Stimulated activated CD8-positive, alpha-beta memory T cell treated with anti-CD3 and anti-CD28 coated beads, Interleukin-15, amount 100 ng/mL, for 48 hours (primary cell): ENCODE measurements around the gene TRIM28.
"Not testable (repeated sequence)": the region's sequence is repeated elsewhere in the genome, so short reads cannot be mapped to it uniquely, and the experiment has no call there.

Source experiments
- DNase-seq, 2 donors: peaks; one replicate each; pipeline ENCODE4 v3.0.0-alpha.2; 2020; ENCODE audit warnings: low read depth in 2 of 2

Gene TRIM28

DNA sequence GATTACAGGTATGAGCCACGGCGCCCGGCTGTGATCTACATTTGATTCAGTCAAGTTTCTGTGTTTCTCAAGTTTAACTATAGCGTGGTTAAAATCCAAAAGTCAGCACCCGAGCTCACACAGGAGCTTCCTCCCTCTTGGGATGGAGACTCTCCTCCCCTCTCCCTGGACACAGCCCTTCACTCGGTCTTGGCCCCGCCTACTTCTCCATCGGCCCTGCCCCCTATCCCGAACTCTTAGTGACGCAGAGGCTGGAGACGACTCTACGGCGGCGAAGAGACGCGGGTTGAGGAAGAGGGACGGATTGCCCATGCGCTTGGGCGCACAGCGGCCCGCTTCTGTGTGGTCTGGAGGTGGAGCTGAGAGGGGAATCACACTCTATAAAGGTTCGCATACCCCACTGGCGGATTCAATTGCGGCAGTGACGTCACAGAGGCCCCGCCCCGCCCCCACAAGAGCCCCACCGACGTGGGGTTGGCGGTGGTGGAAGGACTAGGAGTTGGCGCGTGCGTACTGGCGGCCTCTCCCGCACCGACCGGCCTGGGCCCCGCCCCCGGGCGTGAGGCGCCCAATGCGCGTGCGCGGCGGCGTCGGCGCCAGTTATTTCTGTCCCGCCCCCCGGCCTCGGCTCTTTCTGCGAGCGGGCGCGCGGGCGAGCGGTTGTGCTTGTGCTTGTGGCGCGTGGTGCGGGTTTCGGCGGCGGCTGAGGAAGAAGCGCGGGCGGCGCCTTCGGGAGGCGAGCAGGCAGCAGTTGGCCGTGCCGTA lies at the start of gene TRIM28:
TRIM28 (plus strand) TSS at position 239 of the 765 bp plus-strand sequence. CDS start 694 bp downstream, outside the sequence.
- peak; percentile 100 for DNase-seq

DNA sequence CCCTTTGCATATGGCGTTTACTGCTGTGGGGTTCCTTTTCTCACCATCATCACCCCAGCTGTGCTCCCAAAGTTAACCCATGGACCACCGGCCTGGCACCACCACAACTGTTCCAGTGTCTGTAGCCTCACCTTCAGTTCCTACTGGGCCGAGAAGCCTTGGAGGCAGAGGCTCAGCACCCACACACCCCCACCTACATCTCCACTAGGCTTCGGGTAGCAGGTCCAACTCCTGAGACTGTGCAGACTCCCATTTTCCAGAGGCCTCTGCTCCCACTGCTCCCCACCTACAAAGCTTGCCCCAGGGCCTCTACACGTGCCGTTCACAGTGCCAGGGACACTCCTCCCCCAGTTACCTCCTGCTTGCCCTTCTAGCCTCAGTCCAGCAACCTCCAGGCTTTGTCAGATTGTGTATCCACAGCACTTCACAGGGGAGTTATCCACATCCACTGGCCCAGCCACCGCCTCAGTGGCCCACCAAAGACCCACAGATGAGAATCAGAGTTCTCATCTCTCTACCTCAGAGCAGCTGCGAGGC lies 46.2 kb upstream of the TRIM28 start:
- DNase-seq = no peak

DNA sequence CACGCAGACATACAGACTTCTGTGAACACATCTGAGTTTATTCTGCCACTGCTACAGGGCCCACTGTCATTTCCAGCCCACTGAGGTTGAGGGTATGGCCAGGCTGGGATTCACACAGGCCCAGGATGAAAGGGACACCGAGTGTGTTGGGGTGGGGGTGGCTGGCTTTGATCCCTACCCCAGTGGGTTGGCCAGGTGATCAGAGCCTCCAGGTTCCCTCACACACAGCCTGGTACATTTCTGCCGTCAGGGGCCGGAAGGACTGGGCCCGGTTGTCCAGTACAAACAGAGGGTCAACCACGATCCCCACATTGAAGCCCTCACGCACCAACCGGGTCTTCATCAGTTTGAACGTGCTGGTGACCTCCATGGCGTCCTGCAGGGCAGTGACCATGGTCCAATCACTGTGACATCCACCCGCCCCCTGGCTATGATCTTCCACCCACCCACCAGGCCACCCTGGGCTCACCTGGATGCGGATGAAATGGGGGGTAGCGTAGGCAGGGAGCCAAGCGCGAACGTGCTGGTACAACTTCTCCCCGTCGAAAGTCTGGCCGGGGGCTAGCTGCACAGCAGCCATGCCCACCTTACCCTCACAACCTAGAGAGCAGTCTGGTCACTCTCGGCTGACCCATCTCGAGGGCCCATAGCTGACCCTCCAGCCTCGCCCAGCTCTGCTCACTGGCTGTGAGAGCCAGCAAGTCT lies 45.4 kb upstream of the TRIM28 start:
- DNase-seq = no peak

DNA sequence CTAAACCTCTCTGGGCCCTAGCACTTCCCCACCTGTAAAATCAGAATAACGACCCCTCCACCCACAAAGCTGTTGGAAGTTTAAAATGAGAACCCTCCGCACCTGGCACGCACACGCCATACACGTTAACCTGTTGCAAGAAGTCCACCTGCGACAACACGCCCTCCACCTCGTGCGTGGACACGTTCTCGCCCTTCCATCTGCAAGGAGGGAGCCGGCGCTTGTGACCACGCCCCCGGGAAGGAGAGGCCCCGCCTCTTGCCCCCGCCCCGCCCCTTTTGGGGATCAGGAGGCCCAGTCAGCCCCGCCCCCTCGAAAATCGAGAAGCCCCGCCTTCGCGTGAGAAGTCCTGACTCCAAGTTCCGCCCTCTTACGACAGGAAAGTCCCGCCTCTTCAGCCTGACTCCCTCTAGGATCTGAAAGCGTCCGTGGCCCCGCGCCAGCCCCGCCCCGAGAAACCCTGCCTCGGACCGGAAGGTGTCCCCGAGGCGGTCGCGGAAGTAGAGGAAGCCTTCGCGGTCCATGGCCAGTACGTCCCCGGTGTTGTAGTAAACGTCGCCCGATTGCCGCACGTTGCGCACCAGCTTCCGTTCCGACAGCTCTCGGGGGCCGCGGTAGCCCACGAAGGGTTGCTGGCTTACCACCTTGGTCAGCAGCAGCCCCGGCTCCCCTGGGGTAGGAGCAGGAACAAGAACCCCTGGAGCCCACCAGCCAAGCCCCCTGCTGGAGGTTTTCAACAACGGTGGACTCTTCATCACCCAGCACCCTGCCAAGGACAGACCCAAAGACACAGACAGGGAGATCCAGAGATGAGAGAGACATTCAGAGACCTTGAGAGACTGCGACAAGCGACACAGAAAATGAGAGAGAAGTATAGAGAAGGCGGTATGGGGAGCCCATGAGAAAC lies 44.6 kb upstream of the TRIM28 start:
- peak; percentile 98 to 99 for DNase-seq

DNA sequence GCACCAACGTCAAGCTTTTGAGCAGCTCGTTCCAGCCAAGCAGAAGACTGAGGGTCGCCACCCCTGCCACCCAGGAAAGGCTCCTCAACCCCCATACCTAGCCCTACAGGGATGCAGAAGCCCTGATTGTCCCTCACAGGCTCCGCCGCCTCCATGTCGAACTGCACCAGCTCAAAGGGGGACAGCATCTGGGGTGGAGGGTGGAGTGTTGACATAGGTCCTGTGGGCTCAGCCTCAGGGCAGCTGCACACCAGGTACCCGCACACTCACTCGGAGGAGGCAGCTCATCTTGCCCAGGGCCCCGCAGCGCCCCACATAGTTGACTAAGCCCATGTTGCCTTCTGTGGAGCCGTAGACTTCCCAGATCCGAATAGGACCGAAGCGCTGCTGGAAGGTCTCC lies 43.6 kb upstream of the TRIM28 start:
- no peak for DNase-seq

DNA sequence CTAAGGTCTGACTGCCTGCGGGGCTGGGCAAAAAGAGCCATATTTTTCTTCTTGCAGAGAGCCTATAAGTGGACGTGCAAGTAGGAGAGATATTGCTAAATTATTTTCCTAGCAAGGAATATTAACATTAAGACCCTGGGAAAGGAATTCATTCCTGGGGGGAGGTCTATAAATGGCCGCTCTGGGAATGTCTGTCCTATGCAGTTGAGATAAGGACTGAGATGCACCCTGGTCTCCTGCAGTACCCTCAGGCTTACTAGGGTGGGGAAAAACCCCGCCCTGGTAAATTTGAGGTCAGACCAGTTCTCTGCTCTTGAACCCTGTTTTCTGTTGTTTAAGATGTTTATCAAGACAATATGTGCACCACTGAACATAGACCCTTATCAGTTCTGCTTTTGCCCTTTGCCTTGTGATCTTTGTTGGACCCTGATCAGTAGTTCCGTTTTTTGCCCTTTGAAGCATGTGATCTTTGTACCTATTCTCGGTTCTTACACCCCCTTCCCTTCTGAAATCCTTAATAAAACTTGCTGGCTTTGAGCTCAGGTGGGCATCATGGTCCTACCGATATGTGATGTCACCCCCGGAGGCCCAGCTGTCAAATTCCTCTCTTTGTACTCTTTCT lies 36.2 kb upstream of the TRIM28 start:
- not testable (repeated sequence) for DNase-seq

DNA sequence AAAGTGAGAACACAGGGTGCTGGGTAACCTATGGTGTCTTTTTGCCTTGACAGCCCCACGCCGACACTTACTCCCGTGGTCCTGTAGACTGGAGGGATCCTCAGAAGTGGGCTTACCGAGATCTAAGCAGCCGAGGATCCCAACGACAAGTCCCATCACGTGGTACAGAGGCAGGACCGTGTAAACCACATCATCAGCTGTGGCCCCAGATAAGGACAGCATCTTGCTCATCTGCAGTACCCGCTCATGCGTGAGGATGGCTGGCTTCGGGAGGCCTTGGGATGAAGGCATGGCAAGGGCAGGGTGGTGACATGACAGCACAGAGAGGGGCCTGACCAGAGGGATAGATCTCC lies 34.2 kb upstream of the TRIM28 start:
- no peak for DNase-seq

DNA sequence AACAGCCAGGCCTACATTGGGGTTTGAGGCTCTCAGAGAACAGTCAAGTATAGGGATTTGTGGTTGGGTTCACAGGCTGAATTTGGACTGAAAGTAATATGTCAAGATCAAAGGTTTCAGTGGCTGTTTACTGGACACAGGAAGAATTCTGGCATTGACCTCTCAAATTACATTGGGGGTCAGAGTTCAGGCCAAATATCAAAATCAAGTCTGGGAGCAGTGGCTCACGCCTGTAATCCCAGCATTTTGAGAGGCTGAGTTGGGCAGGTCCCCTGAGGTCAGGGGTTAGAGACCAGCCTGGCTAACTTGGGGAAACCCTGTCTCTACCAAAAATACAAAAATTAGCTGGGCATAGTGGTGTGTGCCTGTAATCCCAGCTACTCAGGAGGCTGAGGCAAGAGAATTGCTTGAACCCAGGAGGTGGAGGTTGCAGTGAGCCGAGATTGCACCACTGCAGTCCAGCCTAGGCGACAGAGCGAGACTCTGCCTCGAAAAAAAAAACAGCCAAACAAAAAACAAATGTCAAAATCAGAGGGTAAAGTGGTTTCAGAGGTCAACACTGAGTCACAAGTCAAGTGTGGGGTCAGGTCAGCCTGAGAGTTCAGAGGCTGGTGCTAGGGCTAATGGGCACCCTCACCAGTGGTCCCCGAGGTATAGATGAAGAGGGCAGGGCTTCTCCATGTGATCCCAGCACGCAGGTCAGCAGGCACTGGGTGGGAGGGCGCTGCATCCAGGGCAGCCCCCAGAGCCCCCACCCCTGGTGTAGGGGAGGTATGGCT lies 33.6 kb upstream of the TRIM28 start:
- DNase-seq = no peak

DNA sequence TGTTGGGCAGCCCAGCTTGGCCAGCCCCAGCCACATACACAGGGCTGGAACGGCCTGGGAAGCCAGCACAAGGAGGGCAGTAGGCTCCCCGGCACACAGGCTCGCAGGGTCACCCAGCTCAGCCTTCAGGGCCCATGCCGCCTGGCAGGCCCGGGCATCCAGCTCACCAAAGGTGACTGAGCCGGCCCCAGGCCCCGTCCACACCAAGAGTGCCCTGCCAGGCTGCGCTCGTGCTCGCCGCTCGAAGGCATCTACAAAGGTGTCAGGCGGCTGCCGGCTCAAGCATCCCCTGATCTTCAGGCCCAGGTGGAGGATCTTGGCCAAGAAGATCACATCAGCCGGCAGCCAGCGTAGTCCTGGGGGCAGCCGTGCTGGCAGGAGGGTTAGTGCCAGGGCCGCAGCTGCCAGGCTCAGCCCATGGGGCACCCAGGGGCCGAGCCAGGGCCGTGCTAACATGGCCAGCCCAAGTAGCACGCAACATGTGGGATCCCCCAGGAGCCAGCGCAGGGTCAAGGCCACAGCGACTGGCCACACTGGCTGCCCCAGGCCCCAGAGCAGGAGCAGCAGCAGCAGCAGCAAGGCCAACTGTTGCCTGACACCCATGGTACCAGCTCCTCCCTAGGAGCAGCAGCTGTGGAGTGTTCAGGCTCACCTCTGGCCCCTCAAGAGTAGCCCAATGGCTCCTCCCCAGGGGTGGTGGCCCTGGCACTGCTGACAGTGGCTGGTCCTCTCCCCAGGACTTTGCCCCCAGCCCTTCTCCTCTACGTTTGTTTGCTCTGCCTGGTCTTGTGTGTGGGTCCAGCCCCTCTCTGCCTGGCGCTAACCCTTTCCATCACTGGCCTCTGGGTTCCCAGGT lies 32.3 kb upstream of the TRIM28 start, which contains the start of gene SLC27A5:
SLC27A5 (minus strand) TSS at position 640 of the 856 bp plus-strand sequence; CDS start at position 603, 37 bp downstream.
- no peak for DNase-seq

DNA sequence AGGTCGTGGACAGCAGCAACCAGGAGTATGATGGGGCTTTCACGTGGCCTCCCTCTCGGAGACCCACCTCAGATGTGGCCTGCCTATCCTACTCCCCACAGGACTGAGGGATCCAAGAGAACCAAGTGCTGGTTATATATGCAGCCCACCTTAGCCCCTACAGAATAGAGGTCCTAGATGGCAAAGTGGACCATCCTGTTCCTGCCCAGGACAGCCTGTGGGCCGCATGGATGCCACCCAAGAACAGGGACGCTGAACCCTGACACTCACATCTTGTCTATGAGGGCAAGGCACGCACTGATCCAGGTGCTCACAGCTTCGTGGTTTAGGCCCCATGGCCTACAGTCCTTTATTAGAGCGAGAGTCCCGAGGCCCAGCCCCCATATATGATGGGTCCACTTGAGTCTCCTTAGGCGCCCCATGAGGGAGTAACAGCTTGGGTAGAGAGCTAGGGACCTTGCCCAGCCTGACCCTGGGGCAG lies 30.6 kb upstream of the TRIM28 start:
- DNase-seq = no peak

DNA sequence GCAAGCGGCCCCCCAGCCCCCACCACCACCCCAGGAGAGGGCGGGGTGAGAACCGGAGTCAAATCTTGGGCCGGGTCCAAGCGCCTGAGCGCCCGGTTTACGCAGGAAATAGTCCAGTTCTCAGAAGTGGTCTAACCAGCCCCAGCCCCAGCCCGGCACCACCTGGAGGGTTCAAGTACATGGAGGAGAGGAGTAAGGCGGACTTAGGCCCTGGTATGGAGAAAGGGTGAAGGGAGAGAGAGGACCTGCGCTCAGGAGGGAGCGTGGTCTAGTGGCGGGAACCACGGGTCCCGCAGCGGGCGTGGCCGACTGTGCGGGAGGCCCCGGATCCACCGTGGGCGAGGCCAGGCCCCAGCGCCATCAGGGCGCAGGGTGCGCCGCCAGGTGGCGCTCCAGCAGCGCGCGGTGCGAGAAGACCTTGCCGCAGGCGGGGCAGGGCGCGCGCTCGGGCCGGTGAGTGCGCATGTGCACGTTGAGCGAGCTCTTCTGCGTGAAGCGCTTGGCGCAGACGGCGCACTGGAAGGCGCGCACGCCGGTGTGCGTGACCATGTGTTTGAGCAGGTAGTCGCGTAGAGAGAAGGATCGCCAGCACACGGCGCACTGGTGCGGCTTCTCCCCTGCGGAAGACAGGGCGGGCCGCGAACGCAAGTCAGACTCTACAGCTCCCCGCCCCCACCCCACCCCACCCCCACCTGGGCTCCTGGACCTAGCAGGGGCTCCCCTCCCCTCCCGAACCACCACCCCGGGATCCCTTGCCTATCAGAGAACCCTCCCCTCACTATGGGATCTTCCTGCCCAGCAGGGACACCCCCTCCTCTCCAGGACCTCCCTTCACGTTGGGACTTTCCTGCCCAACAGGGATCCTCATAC lies 29.9 kb upstream of the TRIM28 start:
- peak; percentile 96 to 97 for DNase-seq

DNA sequence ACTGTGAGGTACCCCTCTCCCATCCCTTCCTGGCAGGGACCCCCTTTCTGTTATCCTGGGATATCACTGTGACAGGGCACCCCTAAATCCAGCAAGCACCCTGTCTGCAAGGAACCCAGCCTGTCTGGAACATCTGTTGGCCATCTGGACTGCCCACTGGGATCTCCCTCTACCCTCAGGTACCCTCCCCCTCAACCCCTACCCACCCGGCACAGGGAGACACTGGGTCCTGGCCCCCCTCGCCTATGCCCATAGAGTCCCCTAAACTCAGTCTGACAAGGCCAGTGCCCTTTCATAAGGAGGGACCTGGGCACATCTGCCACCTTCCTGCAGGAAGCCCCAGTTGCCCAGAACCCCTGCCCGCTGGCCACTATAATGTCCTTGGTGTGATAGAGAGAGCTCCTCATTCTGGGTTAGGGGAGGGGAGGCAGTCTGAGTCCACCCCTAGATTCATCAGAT lies 29.3 kb upstream of the TRIM28 start:
- no peak for DNase-seq

DNA sequence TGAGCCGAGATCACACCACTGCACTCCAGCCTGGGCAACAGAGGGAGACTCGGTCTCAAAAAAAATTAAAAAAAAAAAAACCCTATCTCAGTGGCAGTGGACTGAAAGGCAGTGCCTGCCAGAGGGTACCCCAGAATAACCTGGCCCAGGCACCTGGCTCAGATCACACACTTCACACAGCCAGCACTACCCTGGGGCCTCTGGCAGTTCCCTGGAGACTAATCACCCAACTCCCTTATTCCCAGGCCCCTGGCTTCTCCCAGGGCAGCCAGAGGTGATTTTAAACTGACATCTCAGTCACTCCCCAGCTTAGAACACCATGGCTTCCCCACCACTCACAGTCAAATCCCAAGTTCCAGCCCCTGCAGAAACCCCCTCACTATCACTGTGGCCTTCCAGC lies 28.6 kb upstream of the TRIM28 start:
- DNase-seq = no peak

DNA sequence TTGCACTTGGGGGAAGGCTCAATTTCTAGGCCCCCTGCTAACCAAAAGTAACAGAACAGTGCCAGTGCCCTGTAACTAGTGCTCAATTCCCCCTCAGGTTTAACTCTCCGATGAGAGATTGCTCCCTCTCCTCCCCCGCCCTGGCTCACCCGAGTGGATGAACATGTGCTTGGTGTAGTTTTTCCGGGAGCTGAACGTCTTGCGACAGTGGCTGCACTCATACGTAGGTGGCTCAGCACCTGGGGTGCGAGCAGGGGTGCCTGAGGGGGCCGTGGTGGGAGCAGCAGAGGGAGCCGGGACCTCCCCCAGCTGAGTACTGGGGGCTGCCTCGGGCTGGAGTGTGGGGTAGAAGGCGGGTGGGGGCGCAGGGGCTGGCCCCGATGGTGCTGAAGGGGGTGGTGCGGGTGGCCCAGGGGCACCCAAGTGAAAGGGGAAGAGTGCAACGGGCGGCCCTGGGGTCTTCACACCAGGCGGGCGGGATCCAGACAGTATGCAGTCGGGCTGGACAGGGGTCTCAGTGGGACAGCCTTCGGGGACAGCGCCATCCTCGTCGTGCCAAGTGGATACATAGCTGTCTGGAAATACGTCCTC lies 27.5 kb upstream of the TRIM28 start:
- no peak for DNase-seq

DNA sequence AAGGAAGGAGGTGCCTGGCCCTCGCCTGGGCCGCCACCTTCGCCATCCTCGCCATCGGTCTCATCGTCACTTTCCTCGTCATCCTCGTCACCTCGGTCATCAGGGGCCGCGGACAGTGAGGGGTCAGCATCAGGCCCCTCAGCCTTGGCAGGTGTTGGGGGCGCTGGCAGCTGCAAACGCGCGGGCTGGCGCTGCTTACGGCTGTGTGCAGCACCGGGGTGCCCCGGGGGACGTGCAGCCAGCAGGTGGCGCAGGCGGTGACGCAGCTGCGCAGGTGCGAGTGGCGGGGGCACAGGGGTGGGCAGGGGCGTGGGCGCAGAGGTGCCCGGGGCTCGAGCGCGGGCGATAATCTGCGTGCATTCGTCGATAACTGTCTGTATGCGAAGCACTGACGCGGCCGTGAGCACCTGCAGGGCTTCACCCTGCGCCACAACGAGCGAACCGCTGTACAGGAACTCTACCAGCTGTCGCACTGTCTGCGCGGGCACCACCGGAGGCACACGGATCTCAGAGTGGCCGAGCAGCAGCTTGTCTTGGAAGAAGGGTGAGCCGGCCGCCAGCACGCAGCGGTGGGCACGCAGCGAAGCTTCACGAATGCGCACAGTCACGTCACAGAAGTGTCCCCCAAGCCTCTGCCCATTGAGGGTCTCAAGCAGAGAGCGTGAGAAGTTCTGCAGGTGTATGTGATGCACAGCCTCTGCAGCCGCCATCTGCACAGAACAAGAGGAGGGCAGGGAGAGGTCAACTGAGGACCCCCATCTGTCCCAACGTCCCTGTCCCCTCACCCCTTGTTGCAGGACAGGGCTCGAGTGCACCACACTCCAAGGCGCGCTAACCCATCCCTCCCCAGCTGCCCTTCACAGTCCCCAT lies 26.7 kb upstream of the TRIM28 start:
- DNase-seq = no peak

DNA sequence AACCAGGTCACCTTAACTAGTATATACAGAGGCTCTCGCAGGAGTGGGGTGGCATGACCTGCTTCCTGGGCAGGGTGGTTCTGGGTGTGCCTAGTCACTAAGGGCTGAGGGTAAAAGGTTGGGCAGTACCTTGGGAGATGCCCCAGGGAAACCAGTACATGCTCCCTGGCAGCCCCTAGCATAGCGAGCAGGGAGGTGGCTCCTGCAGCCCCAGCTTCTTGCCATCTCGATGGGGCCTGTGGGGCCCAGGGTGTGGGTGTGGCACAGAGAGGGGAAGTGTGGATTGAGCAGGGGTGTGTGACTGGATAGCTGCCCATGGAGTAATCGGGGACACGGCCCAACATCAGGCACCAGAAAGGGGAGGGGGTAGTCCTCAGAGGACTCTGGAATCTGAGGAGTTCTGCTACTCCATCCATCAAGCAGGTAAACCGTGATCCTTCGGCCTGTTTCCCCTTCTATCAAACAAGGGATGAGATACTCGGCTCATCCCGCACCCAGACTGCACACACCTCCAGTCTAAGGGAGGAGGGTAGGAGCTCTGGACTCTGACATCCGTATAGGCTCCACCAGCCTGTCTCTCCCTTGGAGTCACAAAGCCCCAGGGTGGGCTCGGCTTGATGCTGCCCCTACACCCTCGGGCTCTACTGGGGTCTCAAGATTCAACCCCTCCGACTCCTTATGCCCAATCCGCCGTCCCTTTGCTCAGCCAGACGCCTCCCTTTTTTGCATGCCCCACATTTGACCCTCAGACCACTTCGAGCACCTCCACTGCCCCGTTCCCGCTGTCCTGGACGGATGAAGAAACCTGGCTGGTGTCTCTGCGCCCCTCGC lies 25.4 kb upstream of the TRIM28 start:
- no peak for DNase-seq
